RCC 7860 (cell line): ENCODE results near the gene KDM2B.
"Not testable (repeated sequence)": the region's sequence is repeated elsewhere in the genome, so short reads cannot be mapped to it uniquely, and the experiment has no call there.

Experiments
- DNase-seq: peaks from one replicate; pipeline ENCODE4 v3.0.0-alpha.2; 2015; ENCODE audit warnings: low spot score
- FAIRE-seq: peaks from 2 replicates; lab custom pipeline; 2012; peaks lifted over from hg19 to GRCh38; lab: Jason Lieb, UNC

KDM2B gene

DNA sequence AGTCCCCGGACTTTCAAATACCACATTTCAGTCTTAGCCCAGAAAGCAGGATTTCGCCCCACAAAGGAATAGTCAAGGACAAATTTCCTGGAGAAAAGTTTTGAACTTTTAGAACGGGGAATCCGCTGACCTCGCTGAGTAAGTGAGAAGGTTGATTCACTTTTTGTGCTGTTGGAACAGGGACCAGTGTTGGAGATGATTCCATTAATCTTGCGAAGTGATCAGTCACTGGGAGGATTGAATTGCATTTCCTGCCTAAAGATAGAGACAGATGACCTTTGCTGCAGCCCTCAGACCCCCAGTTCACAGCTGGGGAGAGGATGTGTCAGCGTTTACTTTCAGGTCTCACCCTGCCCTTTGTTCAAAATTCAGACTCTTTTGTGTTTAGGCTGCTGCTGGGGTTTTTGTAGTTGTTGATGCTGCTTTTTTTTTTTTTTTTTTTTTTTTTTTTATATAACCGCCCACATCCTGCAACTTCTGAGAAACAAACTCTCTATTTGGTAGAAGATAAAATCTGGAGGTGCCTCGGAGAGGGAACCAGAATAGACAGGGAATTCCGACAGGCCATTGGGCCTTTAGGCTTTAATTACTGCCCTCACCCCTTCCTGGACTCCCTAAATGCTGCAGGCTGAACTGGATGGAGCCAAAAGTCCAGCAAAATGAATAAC lies 9.8 kb upstream of the KDM2B start:
- peak; percentile 11 for DNase-seq
- FAIRE-seq: no peak

- FAIRE-seq: not testable (repeated sequence)
Measured at GRCh38 chr12:121584885-121585284, 4.1 kb upstream of the KDM2B start.

DNA sequence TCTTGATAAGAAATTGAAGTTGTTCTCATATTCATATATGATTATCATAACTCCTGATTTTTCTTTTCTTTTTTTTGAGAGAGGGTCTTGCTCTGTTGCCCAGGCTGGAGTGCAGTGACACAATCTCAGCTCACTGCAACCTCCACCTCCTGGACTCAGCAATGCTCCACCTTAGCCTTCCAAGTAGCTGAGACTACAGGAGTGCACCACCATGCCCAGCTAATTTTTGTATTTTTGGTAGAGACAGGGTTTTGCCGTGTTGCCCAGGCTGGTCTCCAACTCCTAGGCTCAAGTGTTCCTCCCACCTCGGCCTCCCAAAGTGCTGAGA lies 2.5 kb upstream of the KDM2B start:
- not testable (repeated sequence) for DNase-seq, FAIRE-seq

More at GRCh38 chr12:121584885-121585284, 4.1 kb upstream of the KDM2B start:
- DNase-seq: not testable (repeated sequence)

DNA sequence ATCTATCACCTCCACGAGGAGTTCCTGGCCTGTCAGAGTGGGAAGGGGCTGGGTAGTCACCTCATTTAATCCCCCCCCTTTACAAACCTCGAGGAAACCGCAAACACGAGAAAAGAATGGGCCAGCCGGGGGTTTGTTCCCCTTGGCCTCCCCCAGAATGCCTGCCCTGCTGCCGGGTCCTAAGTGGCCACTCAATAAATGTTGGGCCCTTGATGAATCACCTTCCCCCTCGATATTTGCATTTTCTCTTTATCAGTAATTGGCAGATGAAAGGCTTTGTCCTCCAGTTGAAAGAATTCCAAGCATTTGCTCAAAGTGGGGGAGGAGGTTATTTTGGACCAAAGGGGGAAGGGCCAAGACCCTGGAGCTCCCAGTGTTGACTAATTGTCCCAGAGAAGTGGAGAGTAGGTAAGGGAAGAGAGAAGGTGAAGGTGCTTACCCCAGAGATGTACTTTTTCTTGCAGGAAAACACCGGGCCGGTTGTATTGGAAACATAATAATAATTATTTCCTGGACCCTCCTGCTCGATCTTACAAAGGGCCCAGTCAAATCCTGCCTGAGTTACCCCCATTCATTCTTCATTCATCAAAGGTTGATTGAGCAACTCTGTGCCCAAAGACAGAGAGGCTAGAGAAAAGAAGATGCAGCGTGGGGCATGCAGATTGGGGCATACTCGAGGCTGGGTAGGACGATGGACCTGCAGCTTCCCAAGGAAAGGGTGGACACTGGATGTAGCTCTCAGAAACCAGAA lies 1.9 kb upstream of the KDM2B start:
- DNase-seq (peak; percentile 39), FAIRE-seq (no peak)

DNA sequence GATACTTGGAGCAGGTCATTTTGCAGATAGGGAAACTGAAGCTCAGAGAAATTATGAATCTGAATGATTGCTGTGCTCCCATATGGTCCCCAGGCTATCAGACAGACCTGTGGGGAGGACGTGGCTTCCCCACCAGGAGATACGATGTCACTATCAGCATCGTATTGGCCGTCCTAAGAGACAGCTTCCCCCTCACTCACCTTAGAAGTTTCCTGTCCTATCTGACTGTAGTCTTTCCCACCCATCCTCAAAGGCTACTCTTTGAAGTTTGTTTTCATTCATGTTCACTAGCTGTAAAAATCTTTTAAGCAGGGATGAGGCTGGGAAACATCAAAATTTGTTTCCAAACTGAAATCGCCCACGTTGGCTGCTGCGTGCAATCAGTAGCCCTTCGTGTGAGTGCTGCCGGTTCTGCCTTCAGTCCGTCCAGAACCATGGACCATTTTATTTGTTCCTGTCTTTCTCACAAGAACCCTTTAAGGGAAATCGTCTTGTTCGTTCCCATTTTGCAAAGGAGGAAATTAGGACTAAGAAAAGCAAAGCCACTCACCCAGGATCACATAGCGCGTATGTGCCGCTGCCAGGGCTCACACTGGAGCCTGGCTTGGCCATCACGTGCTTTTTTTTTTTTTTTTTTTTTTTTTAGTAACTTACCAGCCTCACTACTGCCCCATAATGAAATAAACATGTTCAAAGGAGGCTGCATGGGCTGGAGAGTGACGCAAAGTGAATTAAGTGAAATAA lies 1.0 kb upstream of the KDM2B start:
- FAIRE-seq (no peak), DNase-seq (no peak)

DNA sequence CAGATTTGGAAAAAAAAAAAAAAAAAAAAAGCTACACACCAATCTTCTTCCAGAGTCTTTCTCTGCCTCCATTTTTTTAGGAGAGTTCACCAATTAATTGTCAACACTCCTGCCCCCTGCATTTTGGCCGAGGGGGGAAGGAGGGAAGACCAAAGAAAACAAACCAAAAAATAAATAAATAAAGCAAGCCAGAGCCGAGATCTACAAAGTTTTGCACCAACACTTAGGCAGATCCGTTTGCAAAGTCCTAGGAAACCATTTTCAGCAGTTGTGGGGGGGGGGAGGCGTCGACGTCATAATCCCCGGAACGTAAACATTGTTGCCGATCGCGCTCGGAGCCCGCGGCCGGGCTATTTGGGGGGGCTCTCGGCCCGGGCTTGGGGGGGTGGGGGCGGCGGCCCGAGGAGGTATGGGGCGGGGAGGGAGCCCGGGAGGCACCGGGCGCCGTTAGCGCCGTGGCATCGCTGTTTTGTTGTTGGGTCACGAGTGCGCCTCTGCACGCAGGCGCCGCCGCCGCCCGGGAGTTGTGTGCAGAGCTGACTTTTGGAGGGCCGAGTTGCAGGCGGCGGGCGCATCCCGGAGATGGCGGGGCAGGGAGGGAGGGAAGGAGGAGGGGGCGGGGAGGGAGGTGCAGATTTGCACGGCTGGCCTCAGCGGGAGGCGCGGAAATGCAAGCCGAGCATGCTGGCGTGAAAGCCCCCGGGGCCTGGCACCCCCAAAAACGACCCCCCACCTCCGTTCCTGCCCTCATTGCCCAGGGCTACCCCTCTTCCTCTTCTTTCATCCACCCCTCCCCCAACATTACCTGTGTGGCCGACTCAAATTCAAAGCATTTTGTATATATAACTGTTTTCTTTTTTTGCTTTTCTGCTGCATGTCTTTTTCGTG lies 598 bp downstream of the KDM2B start:
- FAIRE-seq: no peak

GRCh38 chr12:121579190-121579791 lies 1.5 kb downstream of the KDM2B start:
- FAIRE-seq (no peak), DNase-seq (no peak)

More for the DNA sequence above, 598 bp downstream of the KDM2B start:
- no peak for DNase-seq

GRCh38 chr12:121578230-121579189 lies 2.3 kb downstream of the KDM2B start:
- no peak for FAIRE-seq
- DNase-seq: no peak

DNA sequence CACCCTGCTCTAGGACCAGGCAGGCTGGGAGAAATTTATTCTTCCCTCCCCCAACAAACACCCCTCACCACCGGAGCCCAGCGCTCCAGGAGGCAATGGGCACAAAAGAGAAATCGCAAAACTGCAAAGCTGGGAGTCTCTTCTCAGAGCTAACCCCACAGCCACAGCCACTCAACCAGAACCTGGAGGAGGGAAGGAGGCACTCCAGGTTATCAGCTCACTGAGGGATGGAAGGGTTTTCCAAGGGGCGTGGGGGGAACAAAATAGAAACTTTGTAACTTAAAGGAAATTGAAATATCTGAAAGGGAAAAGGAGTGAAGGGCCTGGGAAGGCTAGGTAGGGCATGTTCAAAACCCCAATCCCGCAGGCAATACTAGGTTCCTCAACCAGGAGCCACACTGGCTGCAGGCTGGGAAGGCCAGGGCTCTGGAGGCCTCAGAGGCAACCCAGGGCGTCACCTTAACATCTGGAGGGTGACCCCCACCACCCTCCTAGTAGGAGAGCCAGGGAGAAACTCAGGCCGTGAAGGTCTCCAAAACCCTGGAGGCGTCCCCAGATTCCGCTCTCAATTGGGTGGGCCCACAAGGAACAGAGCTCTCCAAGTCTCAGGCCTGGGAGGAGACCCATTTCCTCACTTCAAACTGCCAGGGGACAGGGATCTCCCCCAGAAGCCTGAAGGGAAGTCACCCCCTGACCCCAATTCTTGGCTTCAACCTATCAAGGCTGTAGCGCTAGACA lies 3.2 kb downstream of the KDM2B start:
- FAIRE-seq: peak; percentile 83

GRCh38 chr12:121576851-121577391 lies 3.9 kb downstream of the KDM2B start:
- DNase-seq (peak; percentile 83), FAIRE-seq (no peak)

More for the DNA sequence above, 3.2 kb downstream of the KDM2B start:
- peak; percentile 54 for DNase-seq

GRCh38 chr12:121575952-121576625 lies 4.7 kb downstream of the KDM2B start:
- no peak for FAIRE-seq
- no peak for DNase-seq

DNA sequence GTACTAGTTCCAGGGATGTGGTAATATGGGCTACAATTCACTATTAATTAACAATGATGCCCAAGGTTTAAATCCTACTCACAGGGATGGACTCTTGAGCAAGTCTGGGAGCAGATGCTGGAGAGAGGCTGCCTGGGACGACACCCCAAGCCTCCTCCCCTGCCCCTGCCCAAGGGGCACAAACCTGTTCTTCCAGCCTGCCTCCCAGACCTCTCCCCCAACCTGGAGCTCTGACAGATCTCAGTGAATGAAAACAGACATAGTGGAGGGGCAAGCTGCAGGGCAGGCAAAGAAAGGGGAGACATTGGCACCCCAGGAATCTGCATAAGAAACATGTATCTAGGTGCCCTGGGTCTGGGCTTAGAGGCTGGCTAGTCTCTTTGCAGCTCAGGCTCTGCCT lies 5.8 kb downstream of the KDM2B start:
- DNase-seq (no peak), FAIRE-seq (no peak)

- DNase-seq: no peak
- no peak for FAIRE-seq
Measured at GRCh38 chr12:121574025-121574424, 6.8 kb downstream of the KDM2B start.

GRCh38 chr12:121571920-121572319 lies 8.9 kb downstream of the KDM2B start:
- DNase-seq (no peak), FAIRE-seq (no peak)

DNA sequence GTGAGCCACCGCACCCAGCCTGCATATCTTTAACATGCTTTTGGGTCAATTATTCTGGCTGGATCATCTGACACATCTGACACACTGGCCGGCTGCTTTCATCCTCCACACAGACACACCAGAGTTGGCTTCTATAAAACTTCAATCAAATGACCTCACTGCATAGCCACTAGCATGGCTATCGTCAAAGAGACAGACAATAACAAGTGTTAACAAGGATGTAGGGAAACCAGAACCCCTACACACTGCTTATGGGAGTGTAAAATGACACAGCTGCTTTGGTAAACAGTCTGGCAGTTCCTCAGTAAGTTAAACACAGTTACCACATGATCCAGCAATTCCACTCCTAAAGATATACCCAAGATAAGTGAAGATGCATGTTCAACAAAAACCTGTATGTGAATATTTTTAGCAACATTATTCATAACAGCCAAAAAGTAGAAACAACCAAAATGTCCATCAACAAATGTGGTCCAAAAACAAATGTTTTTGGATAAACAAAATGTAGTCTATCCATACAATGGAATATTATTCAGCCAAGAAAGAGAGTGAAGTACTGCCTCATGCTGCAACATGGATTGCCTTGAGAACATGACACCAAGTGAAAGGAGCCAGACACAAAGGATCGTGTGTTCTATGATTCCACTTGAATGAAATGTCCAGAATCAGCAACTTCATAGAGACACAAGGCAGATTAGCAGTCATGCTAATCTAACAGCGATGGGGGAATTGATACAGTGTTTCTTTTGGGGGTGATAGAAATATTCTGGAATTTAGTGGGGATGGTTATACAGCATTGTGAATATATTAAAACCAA lies 10.1 kb downstream of the KDM2B start:
- FAIRE-seq: no peak
- DNase-seq: no peak

GRCh38 chr12:121568971-121569751 lies 11.7 kb downstream of the KDM2B start:
- no peak for DNase-seq
- FAIRE-seq: no peak
